WTC11 (cell line): ENCODE measurements around the gene ATP10D.
"Not testable (repeated sequence)": the region's sequence is repeated elsewhere in the genome, so short reads cannot be mapped to it uniquely, and the experiment has no call there.

Experiments used
- AFF4 ChIP-seq: sonication (generic); formaldehyde crosslinking; IDR thresholded peaks from 2 replicates; pipeline ENCODE4 v1.8.1; 2023; ENCODE audit warnings: mild to moderate bottlenecking, missing genetic modification reagents, borderline replicate concordance
- CTCF ChIP-seq: fragments of 200-600 bp; IDR thresholded peaks from 2 replicates; pipeline ENCODE4 v1.8.0; 2022; ENCODE audit warnings: antibody characterized with exemption
- ESRRA ChIP-seq: sonication (generic); formaldehyde crosslinking; IDR thresholded peaks from 2 replicates; pipeline ENCODE4 v1.8.1; 2022; ENCODE audit warnings: mild to moderate bottlenecking, missing genetic modification reagents, borderline replicate concordance
- MXD4 ChIP-seq: fragments of 250-450 bp; sonication (Bioruptor Pico); IDR thresholded peaks from 2 replicates; pipeline ENCODE4 v1.8.0; 2021; ENCODE audit warnings: mild to moderate bottlenecking, moderate library complexity, borderline replicate concordance
- NR1H2 ChIP-seq: sonication (generic); formaldehyde crosslinking; IDR thresholded peaks from 2 replicates; pipeline ENCODE4 v1.9.0; 2021; ENCODE audit warnings: mild to moderate bottlenecking, moderate library complexity, missing genetic modification reagents
- RELA ChIP-seq: sonication (generic); formaldehyde crosslinking; IDR thresholded peaks from 2 replicates; pipeline ENCODE4 v1.8.1; 2022; ENCODE audit warnings: missing genetic modification reagents, mild to moderate bottlenecking, borderline replicate concordance
- TCF7 ChIP-seq: sonication (generic); formaldehyde crosslinking; IDR thresholded peaks from 2 replicates; pipeline ENCODE4 v1.8.0; 2022; ENCODE audit warnings: mild to moderate bottlenecking, low read depth, missing genetic modification reagents, moderate library complexity
- ZNF138 ChIP-seq: sonication (generic); formaldehyde crosslinking; conservative IDR thresholded peaks from 2 replicates; pipeline ENCODE4 v1.8.1; 2022; ENCODE audit warnings: mild to moderate bottlenecking, moderate library complexity, missing genetic modification reagents
- TF ChIP-seq, protein P1 (sequence below): sonication (generic); formaldehyde crosslinking; IDR thresholded peaks from 2 replicates; pipeline ENCODE4 v1.8.1; 2023; ENCODE audit warnings: mild to moderate bottlenecking, missing genetic modification reagents

- not testable (repeated sequence) for TF ChIP-seq CTCF; ZNF138 (CRISPR knock-in tag); ESRRA; NR1H2 (CRISPR knock-in tag); AFF4 (CRISPR knock-in tag); MXD4 (CRISPR knock-in tag); RELA; TCF7 (CRISPR knock-in tag)
- TF ChIP-seq, protein P1, sequence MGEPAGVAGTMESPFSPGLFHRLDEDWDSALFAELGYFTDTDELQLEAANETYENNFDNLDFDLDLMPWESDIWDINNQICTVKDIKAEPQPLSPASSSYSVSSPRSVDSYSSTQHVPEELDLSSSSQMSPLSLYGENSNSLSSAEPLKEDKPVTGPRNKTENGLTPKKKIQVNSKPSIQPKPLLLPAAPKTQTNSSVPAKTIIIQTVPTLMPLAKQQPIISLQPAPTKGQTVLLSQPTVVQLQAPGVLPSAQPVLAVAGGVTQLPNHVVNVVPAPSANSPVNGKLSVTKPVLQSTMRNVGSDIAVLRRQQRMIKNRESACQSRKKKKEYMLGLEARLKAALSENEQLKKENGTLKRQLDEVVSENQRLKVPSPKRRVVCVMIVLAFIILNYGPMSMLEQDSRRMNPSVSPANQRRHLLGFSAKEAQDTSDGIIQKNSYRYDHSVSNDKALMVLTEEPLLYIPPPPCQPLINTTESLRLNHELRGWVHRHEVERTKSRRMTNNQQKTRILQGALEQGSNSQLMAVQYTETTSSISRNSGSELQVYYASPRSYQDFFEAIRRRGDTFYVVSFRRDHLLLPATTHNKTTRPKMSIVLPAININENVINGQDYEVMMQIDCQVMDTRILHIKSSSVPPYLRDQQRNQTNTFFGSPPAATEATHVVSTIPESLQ (CRISPR knock-in tag) = not testable (repeated sequence)
These were observed 57.6 kb downstream of the ATP10D start for GRCh38 chr4:47542640-47543039.
